GM21528 (cell line): ENCODE results near the gene CINP.
A peak's percentile ranks its signal among the peaks of the same experiment; 100 is the strongest.

Experiments
- ATAC-seq: cut with Tn5 transposase; IDR thresholded peaks from one replicate; pipeline ENCODE4 v1.9.1; 2021; ENCODE audit warnings: mild to moderate bottlenecking, moderate library complexity; ENCODE audit not compliant: unreplicated experiment, low FRiP score

The CINP gene

GRCh38 chr14:102362545-102363181 is at the start of gene CINP, which contains the start of gene TECPR2:
Gene CINP, minus strand, starts transcription at chr14:102362890. Its CDS starts 39 bp downstream, at chr14:102362851.
Gene TECPR2, plus strand, starts transcription at chr14:102362941. Its CDS starts 13,781 bp downstream, at chr14:102376722.
- ATAC-seq: peak; percentile 88

- ATAC-seq: no peak
These were observed 46.0 kb upstream of the CINP start for GRCh38 chr14:102408724-102409123.

- no peak for ATAC-seq
These were observed 44.6 kb upstream of the CINP start for GRCh38 chr14:102407258-102407657.

- no peak for ATAC-seq
These were observed 40.3 kb upstream of the CINP start for GRCh38 chr14:102403028-102403427.

GRCh38 chr14:102396521-102396920 is 33.8 kb upstream of the CINP start:
- ATAC-seq: no peak

GRCh38 chr14:102394717-102395375 is 32.2 kb upstream of the CINP start:
- ATAC-seq: no peak

GRCh38 chr14:102392506-102392905 is 29.8 kb upstream of the CINP start:
- no peak for ATAC-seq

- no peak for ATAC-seq
These were observed 27.6 kb upstream of the CINP start for GRCh38 chr14:102390064-102390855.

- ATAC-seq: no peak
These were observed 26.6 kb upstream of the CINP start for GRCh38 chr14:102389246-102389645.

- ATAC-seq: no peak
These were observed 24.4 kb upstream of the CINP start for GRCh38 chr14:102387086-102387485.

GRCh38 chr14:102378830-102379229 is 16.1 kb upstream of the CINP start:
- no peak for ATAC-seq

GRCh38 chr14:102377696-102378095 is 15.0 kb upstream of the CINP start:
- ATAC-seq: no peak

GRCh38 chr14:102375119-102375518 is 12.4 kb upstream of the CINP start:
- no peak for ATAC-seq

- ATAC-seq: no peak
These were observed 11.6 kb upstream of the CINP start for GRCh38 chr14:102374264-102374663.

GRCh38 chr14:102373110-102373509 is 10.4 kb upstream of the CINP start:
- no peak for ATAC-seq

- no peak for ATAC-seq
These were observed 8.7 kb upstream of the CINP start for GRCh38 chr14:102371361-102371760.

GRCh38 chr14:102370305-102370809 is 7.7 kb upstream of the CINP start:
- ATAC-seq: no peak

- peak; percentile 36 for ATAC-seq
These were observed 673 bp upstream of the CINP start for GRCh38 chr14:102363182-102363943.

GRCh38 chr14:102362084-102362483 is 606 bp downstream of the CINP start:
- peak; percentile 37 for ATAC-seq

GRCh38 chr14:102360388-102360787 is 2.3 kb downstream of the CINP start:
- ATAC-seq: no peak
